Keratinocyte (primary cell): ENCODE results near the gene SUSD4. TPM values are rescaled to one million over a fixed set of nuclear protein-coding genes. Genes with fewer than 3 reads are reported as not detected.

ENCODE experiments used
- DNase-seq: peaks from one replicate; pipeline ENCODE4 v3.0.0-alpha.2; 2011; ENCODE audit warnings: low read depth, missing footprints, low spot score
- FAIRE-seq: peaks from 2 replicates; lab custom pipeline; 2011; peaks lifted over from hg19 to GRCh38; lab: Jason Lieb, UNC
- H2AFZ ChIP-seq: 2 replicates; pipeline ENCODE4 v1.6.0; 2012; ENCODE audit warnings: low read length, control low read depth, inconsistent platforms; ENCODE audit not compliant: control insufficient read depth
- H3K27ac ChIP-seq: 2 replicates; pipeline ENCODE4 v1.5.1; 2011; ENCODE audit warnings: low read length; ENCODE audit not compliant: control insufficient read depth, insufficient read depth
- H3K27me3 ChIP-seq: 3 replicates; pipeline ENCODE4 v1.6.0; 2011; ENCODE audit warnings: low read length; ENCODE audit not compliant: control insufficient read depth, insufficient read depth; ENCODE audit errors: extremely low read depth
- H3K36me3 ChIP-seq, 2 experiments: 2 replicates in 1 of 2; 3 replicates in 1 of 2; pipeline ENCODE4 v1.5.1; 2011; ENCODE audit warnings: low read length in 2 of 2, mild to moderate bottlenecking in 1 of 2; ENCODE audit not compliant: control insufficient read depth in 2 of 2, insufficient read depth in 2 of 2; ENCODE audit errors: extremely low read depth in 1 of 2
- H3K4me1 ChIP-seq: 3 replicates; pipeline ENCODE4 v1.5.1; 2011; ENCODE audit warnings: low read length; ENCODE audit not compliant: control insufficient read depth, insufficient read depth; ENCODE audit errors: extremely low read depth
- H3K4me2 ChIP-seq: 3 replicates; pipeline ENCODE4 v1.6.0; 2011; ENCODE audit warnings: low read depth, low read length; ENCODE audit not compliant: control insufficient read depth, insufficient read depth; ENCODE audit errors: extremely low read depth
- H3K4me3 ChIP-seq, 3 experiments: fragments of 200-600 bp in 1 of 3; sonication (generic) in 1 of 3; 2 replicates in 2 of 3; 3 replicates in 1 of 3; pipeline ENCODE4 v1.5.1; 2011 to 2016; ENCODE audit warnings: low read length in 3 of 3, mild to moderate bottlenecking in 3 of 3, control low read depth in 2 of 3, inconsistent platforms in 1 of 3, low read depth in 1 of 3, mixed read lengths in 1 of 3, mixed run types in 1 of 3, moderate library complexity in 1 of 3; ENCODE audit not compliant: control insufficient read depth in 2 of 3, insufficient read depth in 2 of 3; ENCODE audit errors: extremely low read depth in 1 of 3
- H3K79me2 ChIP-seq: 2 replicates; pipeline ENCODE4 v1.6.0; 2012; ENCODE audit warnings: low read length; ENCODE audit not compliant: control insufficient read depth, insufficient read depth
- H3K9ac ChIP-seq: 3 replicates; pipeline ENCODE4 v1.6.0; 2011; ENCODE audit warnings: low read length; ENCODE audit not compliant: control insufficient read depth, insufficient read depth; ENCODE audit errors: extremely low read depth
- H3K9me1 ChIP-seq: 3 replicates; pipeline ENCODE4 v1.6.0; 2011; ENCODE audit warnings: low read length; ENCODE audit not compliant: control insufficient read depth, insufficient read depth; ENCODE audit errors: extremely low read depth
- H3K9me3 ChIP-seq: 2 replicates; pipeline ENCODE4 v1.5.1; 2012; ENCODE audit warnings: low read depth, low read length; ENCODE audit not compliant: control insufficient read depth
- H4K20me1 ChIP-seq: 3 replicates; pipeline ENCODE4 v1.6.0; 2011; ENCODE audit warnings: low read length; ENCODE audit not compliant: control insufficient read depth, insufficient read depth; ENCODE audit errors: extremely low read depth
- CTCF ChIP-seq, 3 experiments: IDR thresholded peaks in 1 of 3; conservative IDR thresholded peaks in 1 of 3; optimal IDR thresholded peaks in 1 of 3; 2 replicates in 2 of 3; 3 replicates in 1 of 3; pipeline versions ENCODE3 to v1.5.1; 2011; ENCODE audit warnings: low read length in 3 of 3, mild to moderate bottlenecking in 3 of 3, moderate library complexity in 2 of 3, control low read depth in 1 of 3, inconsistent platforms in 1 of 3; ENCODE audit not compliant: insufficient read depth in 2 of 3; ENCODE audit errors: extremely low read depth in 1 of 3
- EZH2 ChIP-seq: IDR thresholded peaks from one replicate; pipeline ENCODE4 v1.6.1; 2012; ENCODE audit warnings: inconsistent platforms, mild to moderate bottlenecking, low read length, moderate library complexity
- dilution Hi-C: fragments of 300-500 bp; cut with MboI; formaldehyde crosslinking; loops from one replicate; pipeline ENCODE4 v1.7.0; 2020; ENCODE audit warnings: low sequenced_read_pairs; ENCODE audit not compliant: extremely low pct_ligation_motif_present
- polyA plus RNA-seq, 5 experiments: library from polyadenylated mRNA; depleted of rRNA in 3 of 5; stranded (reverse) in 3 of 5; stranded (forward) in 1 of 5; unstranded in 1 of 5; fragments of >200 nt; gene quantifications; 1 replicate in 1 of 5; 2 replicates in 3 of 5; 3 replicates in 1 of 5; pipeline versions ENCODE4 v1.2.1 to v1.2.3, GENCODE V29; 2011 to 2012; ENCODE audit warnings: missing spikeins in 2 of 5, low read depth in 1 of 5, low replicate concordance in 1 of 5

The SUSD4 gene
- polyA plus RNA-seq, 1 donor (not counting 4 experiments of a cell fraction or from before 2014, with no cell fraction given) = 1.6 TPM

GRCh38 chr1:223340637-223341036 is 23.3 kb downstream of the SUSD4 start:
- FAIRE-seq = no peak
- peaks cover 14% of the 10 kb centered on the region for H3K27me3 ChIP-seq
- dilution Hi-C loops = no loop called here

GRCh38 chr1:223339861-223340260 is 24.1 kb downstream of the SUSD4 start:
- no peaks in the 10 kb centered on the region for H3K36me3 ChIP-seq
- DNase-seq = no peak
- H4K20me1 ChIP-seq = no peaks in the 10 kb centered on the region
- H3K9ac ChIP-seq = no peak overlapping the region
- H3K9me1 ChIP-seq = no peaks in the 10 kb centered on the region
- no peak for FAIRE-seq
- no peak overlapping the region for H3K4me3 ChIP-seq
- no peak overlapping the region for H3K4me2 ChIP-seq
- H3K79me2 ChIP-seq = no peaks in the 10 kb centered on the region
- no peak for TF ChIP-seq CTCF (optimal IDR thresholded peaks at IDR 0.05 in 1 of 3, IDR thresholded peaks at IDR 0.05 in 1 of 3, conservative IDR thresholded peaks at IDR 0.05 in 1 of 3; ENCODE audit: extremely low read depth in 1 of 3, insufficient read depth in 2 of 3, low read length in 3 of 3)
- no peak for TF ChIP-seq EZH2
- dilution Hi-C loops = no loop called here
- H2AFZ ChIP-seq = no peak overlapping the region
- H3K27ac ChIP-seq = no peak overlapping the region
- H3K27me3 ChIP-seq = peaks cover 14% of the 10 kb centered on the region
- peaks cover 2% of the 10 kb centered on the region for H3K4me1 ChIP-seq
- H3K9me3 ChIP-seq = no peaks in the 10 kb centered on the region

More at GRCh38 chr1:223340637-223341036, 23.3 kb downstream of the SUSD4 start:
- no peak overlapping the region for H3K4me3 ChIP-seq
- no peak overlapping the region for H3K9ac ChIP-seq
- H3K79me2 ChIP-seq = no peaks in the 10 kb centered on the region
- no peak for DNase-seq
- no peaks in the 10 kb centered on the region for H4K20me1 ChIP-seq
- H3K4me2 ChIP-seq = no peak overlapping the region
- H3K4me1 ChIP-seq = peaks cover 2% of the 10 kb centered on the region
- TF ChIP-seq CTCF (optimal IDR thresholded peaks at IDR 0.05 in 1 of 3, IDR thresholded peaks at IDR 0.05 in 1 of 3, conservative IDR thresholded peaks at IDR 0.05 in 1 of 3; ENCODE audit: extremely low read depth in 1 of 3, insufficient read depth in 2 of 3, low read length in 3 of 3) (no peak), EZH2 (no peak)
- H3K9me3 ChIP-seq = no peaks in the 10 kb centered on the region
- H2AFZ ChIP-seq = no peak overlapping the region
- H3K9me1 ChIP-seq = no peaks in the 10 kb centered on the region
- H3K36me3 ChIP-seq = no peaks in the 10 kb centered on the region
- no peak overlapping the region for H3K27ac ChIP-seq
